GM12878 (cell line): ENCODE measurements around the gene OR1N1. TPM values are rescaled to one million over a fixed set of nuclear protein-coding genes. Genes with fewer than 3 reads are reported as not detected.

Experiments used
- ATAC-seq: fragments of 200-7000 bp; cut with Tn5 transposase; 3 replicates; pipeline ENCODE4 v1.9.1; 2020; ENCODE audit warnings: mild to moderate bottlenecking, moderate library complexity
- BruUV-seq: library from RNA; stranded (reverse); fragments of 400-500 nt; replicated peaks from 2 replicates; lab custom pipeline; 2021; lab: Mats Ljungman, UMichigan
- CTCF ChIA-PET: fragments of 300-600 bp; sonication (Branson Sonifier 250); formaldehyde crosslinking; extraction: SDS; loops from one replicate; lab custom pipeline; 2021; ENCODE audit warnings: inconsistent platforms; lab: Yijun Ruan, JAX
- POLR2A ChIA-PET: fragments of 350-600 bp; formaldehyde crosslinking; extraction: SDS; loops from one replicate; lab custom pipeline; 2021; ENCODE audit warnings: inconsistent platforms; lab: Charles Lee
- RAD21 ChIA-PET: fragments of 300-600 bp; sonication (Branson Sonifier 250); formaldehyde crosslinking; loops from one replicate; lab custom pipeline; 2023; ENCODE audit warnings: antibody characterized with exemption; ENCODE audit not compliant: unreplicated experiment; lab: Charles Lee
- SMC1A ChIA-PET: fragments of 300-600 bp; sonication (Branson Sonifier 250); formaldehyde crosslinking; loops from one replicate; lab custom pipeline; 2023; ENCODE audit not compliant: unreplicated experiment, uncharacterized antibody; lab: Charles Lee
- DNase-seq: peaks from one replicate; pipeline ENCODE4 v3.0.0-alpha.2; 2011; ENCODE audit warnings: low read depth, low spot score
- FAIRE-seq: peaks from 3 replicates; lab custom pipeline; 2011; peaks lifted over from hg19 to GRCh38; lab: Jason Lieb, UNC
- H2AFZ ChIP-seq: 2 replicates; pipeline ENCODE4 v1.6.0; 2011; ENCODE audit warnings: low read depth, low read length, control low read depth; ENCODE audit not compliant: control insufficient read depth
- H3K27ac ChIP-seq: 2 replicates; pipeline ENCODE4 v1.5.1; 2011; ENCODE audit warnings: control low read depth; ENCODE audit not compliant: control insufficient read depth, insufficient read depth
- H3K27me3 ChIP-seq, 2 experiments: replicated peaks in 1 of 2; 2 replicates each; pipeline versions ENCODE4 v1.6.0 to v1.6.1; 2011; ENCODE audit warnings: low read length in 1 of 2; ENCODE audit not compliant: control insufficient read depth in 2 of 2, insufficient read depth in 2 of 2
- H3K36me3 ChIP-seq, 2 experiments: 2 replicates each; pipeline ENCODE4 v1.5.1; 2011; ENCODE audit warnings: low read length in 1 of 2; ENCODE audit not compliant: control insufficient read depth in 2 of 2, insufficient read depth in 2 of 2
- H3K4me1 ChIP-seq: 2 replicates; pipeline ENCODE4 v1.6.1; 2011; ENCODE audit warnings: mild to moderate bottlenecking, low read length, moderate library complexity, mixed read lengths; ENCODE audit not compliant: control insufficient read depth, insufficient read depth
- H3K4me2 ChIP-seq: 2 replicates; pipeline ENCODE4 v1.6.0; 2011; ENCODE audit warnings: control low read depth; ENCODE audit not compliant: control insufficient read depth, insufficient read depth
- H3K4me3 ChIP-seq: fragments of 200-600 bp; sonication (generic); 2 replicates; pipeline ENCODE4 v1.5.1; 2016
- H3K79me2 ChIP-seq: 2 replicates; pipeline ENCODE4 v1.6.0; 2011; ENCODE audit warnings: low read length; ENCODE audit not compliant: control insufficient read depth, insufficient read depth
- H3K9ac ChIP-seq: 2 replicates; pipeline ENCODE4 v1.8.0; 2011; ENCODE audit warnings: low read length, control low read depth, mixed read lengths; ENCODE audit not compliant: control insufficient read depth, insufficient read depth
- H3K9me3 ChIP-seq: replicated peaks from 3 replicates; pipeline ENCODE4 v1.5.1; 2011; ENCODE audit warnings: mild to moderate bottlenecking, low read length; ENCODE audit not compliant: control insufficient read depth, insufficient read depth
- H4K20me1 ChIP-seq: 2 replicates; pipeline ENCODE4 v1.6.0; 2011; ENCODE audit not compliant: control insufficient read depth, insufficient read depth
- ASH2L ChIP-seq: fragments of 300-600, 200-600 bp; sonication (generic); IDR thresholded peaks from 2 replicates; pipeline ENCODE4 v1.6.1; 2017; ENCODE audit warnings: low read depth, mild to moderate bottlenecking, borderline replicate concordance
- BACH1 ChIP-seq: fragments of 450-650 bp; IDR thresholded peaks from 2 replicates; pipeline ENCODE4 v1.6.1; 2017; ENCODE audit warnings: mild to moderate bottlenecking, borderline replicate concordance
- HCFC1 ChIP-seq: fragments of 150-350 bp; IDR thresholded peaks from 2 replicates; pipeline ENCODE4 v1.6.1; 2014; ENCODE audit warnings: low read length
- NFYB ChIP-seq: IDR thresholded peaks from 2 replicates; pipeline ENCODE4 v1.6.1; 2011; ENCODE audit warnings: low read depth, mild to moderate bottlenecking, low read length, improper control_type of control experiment, moderate library complexity; ENCODE audit not compliant: insufficient read depth
- PBX3 ChIP-seq: IDR thresholded peaks from 2 replicates; pipeline ENCODE4 v1.6.1; 2011; ENCODE audit warnings: mild to moderate bottlenecking, low read depth, low read length, moderate library complexity; ENCODE audit not compliant: insufficient replicate concordance
- PML ChIP-seq: IDR thresholded peaks from 2 replicates; pipeline ENCODE4 v1.6.1; 2012; ENCODE audit warnings: low read length, inconsistent platforms
- POLR2AphosphoS5 ChIP-seq: IDR thresholded peaks from 2 replicates; pipeline ENCODE4 v1.6.1; 2011; ENCODE audit warnings: mild to moderate bottlenecking, low read length, inconsistent platforms
- RFX5 ChIP-seq: IDR thresholded peaks from 2 replicates; pipeline ENCODE4 v1.6.1; 2011; ENCODE audit warnings: low read depth, low read length, improper control_type of control experiment
- SIN3A ChIP-seq: IDR thresholded peaks from 2 replicates; pipeline ENCODE4 v1.6.1; 2012; ENCODE audit warnings: low read depth, low read length, improper control_type of control experiment
- ZBED1 ChIP-seq: IDR thresholded peaks from 2 replicates; pipeline ENCODE4 v1.6.1; 2016; ENCODE audit warnings: borderline replicate concordance
- WGBS: methylation state at CpG from one replicate; pipeline ENCODE4 v1.1.6; 2016; ENCODE audit warnings: low lambda C conversion rate; ENCODE audit not compliant: insufficient replicate concordance, insufficient coverage; ENCODE audit errors: missing lambda C conversion rate; 5-methylcytosine and 5-hydroxymethylcytosine counted together
- in situ Hi-C: fragments of 300-500 bp; cut with MboI; formaldehyde crosslinking; loops from 9 replicates; pipeline ENCODE4 v1.14.3; 2018; ENCODE audit warnings: mixed read lengths
- intact Hi-C: fragments of 100-400 bp; cut with micrococcal nuclease; formaldehyde crosslinking; loops from one replicate; pipeline ENCODE4 v1.14.2; 2022; ENCODE audit not compliant: unreplicated experiment
- polyA plus RNA-seq, 11 experiments: library from polyadenylated mRNA; depleted of rRNA in 4 of 11; unstranded in 6 of 11; stranded (reverse) in 5 of 11; fragments of >200 nt; fragmentation: Nextera tagmentation in 4 of 11; fragmentation: Illumina TruSeq in 1 of 11; extraction: Ambion mirVana in 4 of 11; extraction: Trizol in 1 of 11; gene quantifications; 1 replicate in 1 of 11; 2 replicates in 10 of 11; pipeline versions ENCODE4 v1.2.1 to v1.2.3, GENCODE V29; 2011 to 2016; ENCODE audit warnings: inconsistent platforms in 2 of 11, missing spikeins in 2 of 11, low read depth in 1 of 11
- total RNA-seq, 4 experiments: library from RNA; depleted of rRNA in 3 of 4; stranded (reverse); fragments of >200 nt in 3 of 4; fragmentation: Illumina TruSeq in 1 of 4; extraction: Trizol in 1 of 4; gene quantifications; 2 replicates each; pipeline versions ENCODE4 v1.2.1 to v1.2.3, GENCODE V29; 2013 to 2021
- TF ChIP-seq, protein P1 (sequence below): fragments of 450-650 bp; conservative IDR thresholded peaks from 2 replicates; pipeline ENCODE4 v1.6.1; 2017; ENCODE audit warnings: mild to moderate bottlenecking, moderate library complexity

The OR1N1 gene
- total and polyA plus RNA-seq, 10 of the 15 experiments (the other 5 are each of a cell fraction or from before 2014, with no cell fraction given): not detected

- TF ChIP-seq, protein P1, sequence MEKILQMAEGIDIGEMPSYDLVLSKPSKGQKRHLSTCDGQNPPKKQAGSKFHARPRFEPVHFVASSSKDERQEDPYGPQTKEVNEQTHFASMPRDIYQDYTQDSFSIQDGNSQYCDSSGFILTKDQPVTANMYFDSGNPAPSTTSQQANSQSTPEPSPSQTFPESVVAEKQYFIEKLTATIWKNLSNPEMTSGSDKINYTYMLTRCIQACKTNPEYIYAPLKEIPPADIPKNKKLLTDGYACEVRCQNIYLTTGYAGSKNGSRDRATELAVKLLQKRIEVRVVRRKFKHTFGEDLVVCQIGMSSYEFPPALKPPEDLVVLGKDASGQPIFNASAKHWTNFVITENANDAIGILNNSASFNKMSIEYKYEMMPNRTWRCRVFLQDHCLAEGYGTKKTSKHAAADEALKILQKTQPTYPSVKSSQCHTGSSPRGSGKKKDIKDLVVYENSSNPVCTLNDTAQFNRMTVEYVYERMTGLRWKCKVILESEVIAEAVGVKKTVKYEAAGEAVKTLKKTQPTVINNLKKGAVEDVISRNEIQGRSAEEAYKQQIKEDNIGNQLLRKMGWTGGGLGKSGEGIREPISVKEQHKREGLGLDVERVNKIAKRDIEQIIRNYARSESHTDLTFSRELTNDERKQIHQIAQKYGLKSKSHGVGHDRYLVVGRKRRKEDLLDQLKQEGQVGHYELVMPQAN: no peak
Observed at GRCh38 chr9:122518841-122519240, 8.3 kb downstream of the OR1N1 start, which contains the start of gene OR1J4 (continued).

DNA sequence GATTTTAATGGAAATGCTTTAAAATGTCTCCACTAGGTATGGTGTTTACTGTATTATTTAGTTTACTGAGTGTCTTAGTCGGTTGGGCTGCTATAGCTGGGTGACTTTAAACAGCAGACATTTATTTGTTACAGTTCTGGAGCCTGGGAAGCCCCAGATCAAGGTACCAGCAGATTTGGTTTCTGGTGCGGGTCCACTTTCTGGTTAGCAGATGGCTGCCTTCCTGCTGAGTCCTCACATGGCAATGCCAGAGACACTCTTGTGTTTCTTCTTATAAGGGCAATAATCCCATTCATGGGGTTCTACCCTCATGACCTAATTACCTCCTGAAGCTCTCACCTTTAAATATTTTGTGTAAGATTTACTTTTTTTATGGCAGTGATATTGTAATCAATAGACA is 8.9 kb downstream of the OR1N1 start:
- Histone ChIP-seq H3K36me3 (no peaks in the 10 kb centered on the region), H2AFZ (no peak overlapping the region), H3K79me2 (no peaks in the 10 kb centered on the region), H3K4me3 (no peak overlapping the region), H3K27me3 (no peaks in the 10 kb centered on the region), H3K9me3 (no peaks in the 10 kb centered on the region), H3K27ac (no peak overlapping the region), H3K4me1 (no peaks in the 10 kb centered on the region), H3K9ac (no peak overlapping the region), H4K20me1 (no peaks in the 10 kb centered on the region), H3K4me2 (no peak overlapping the region)
- 17% methylated on average over 2 of the region's 2 CpGs for WGBS
- CTCF ChIA-PET: no interaction called here
- RAD21 ChIA-PET: no interaction called here
- intact Hi-C loops: no loop called here
- FAIRE-seq: no peak
- in situ Hi-C loops: no loop called here
- no peak for TF ChIP-seq HCFC1
- TF ChIP-seq BACH1: no peak
- POLR2A ChIA-PET: no interaction called here
- no TSS peak for BruUV-seq
- no peak for ATAC-seq
- SMC1A ChIA-PET: no interaction called here
- no peak for DNase-seq

- SMC1A ChIA-PET: no interaction called here
- no TSS peak for BruUV-seq
- H3K4me2 ChIP-seq: no peak within 1 kb of the TSS
- H4K20me1 ChIP-seq: no peaks in the 10 kb centered on the region
- POLR2A ChIA-PET: no interaction called here
- H3K27ac ChIP-seq: no peak within 1 kb of the TSS
- RAD21 ChIA-PET: no interaction called here
- DNase-seq: no peak
- H3K4me3 ChIP-seq: no peak within 1 kb of the TSS
- H3K9me3 ChIP-seq: no peaks in the 10 kb centered on the region
- H3K27me3 ChIP-seq: no peaks in the 10 kb centered on the region; a peak in 1 of 4 replicates
- in situ Hi-C loops (no loop called here), intact Hi-C loops (no loop called here)
- FAIRE-seq: no peak
- CTCF ChIA-PET: no interaction called here
- H3K9ac ChIP-seq: no peak within 1 kb of the TSS
- no peaks in the 10 kb centered on the region for H3K4me1 ChIP-seq
- WGBS: 18% methylated on average over 6 of the region's 6 CpGs
- H3K36me3 ChIP-seq: no peaks in the 10 kb centered on the region
- H3K79me2 ChIP-seq: no peaks in the 10 kb centered on the region
- H2AFZ ChIP-seq: no peak within 1 kb of the TSS
- ATAC-seq: no peak
- no peak for TF ChIP-seq PBX3
- TF ChIP-seq RFX5: no peak
- no peak for TF ChIP-seq SIN3A
- no peak for TF ChIP-seq ASH2L
- TF ChIP-seq POLR2AphosphoS5: no peak
- TF ChIP-seq NFYB: no peak
- TF ChIP-seq ZBED1: no peak
- TF ChIP-seq PML: no peak
Observed at GRCh38 chr9:122510502-122510901, 16.6 kb downstream of the OR1N1 start, which contains the start of gene OR1J2. Gene OR1J2, plus strand, starts transcription at chr9:122510802. Its CDS starts 0 bp downstream, at chr9:122510802.
